HepG2 (cell line): ENCODE results near the gene ASTN1. TPM values are rescaled to one million over a fixed set of nuclear protein-coding genes. Genes with fewer than 3 reads are reported as not detected.

Experiments
- ATAC-seq: fragments of 200-7000 bp; cut with Tn5 transposase; 3 replicates; pipeline ENCODE4 v1.9.1; 2020; ENCODE audit warnings: mild to moderate bottlenecking, moderate library complexity
- BruUV-seq: library from RNA; stranded (reverse); fragments of 400-500 nt; replicated peaks from 2 replicates; lab custom pipeline; 2021; lab: Mats Ljungman, UMichigan
- CTCF ChIA-PET: fragments of 300-600 bp; formaldehyde crosslinking; extraction: SDS; loops from one replicate; lab custom pipeline; 2021; ENCODE audit warnings: low total read pairs, inconsistent platforms, low intra/inter-chr PET ratio; lab: Yijun Ruan, JAX
- POLR2A ChIA-PET: fragments of 350-600 bp; sonication (Branson Sonifier 250); formaldehyde crosslinking; loops from one replicate; lab custom pipeline; 2020; ENCODE audit warnings: antibody characterized with exemption, inconsistent platforms; lab: Yijun Ruan, JAX
- DNase-seq: peaks from one replicate; pipeline ENCODE4 v3.0.0-alpha.2; 2015; ENCODE audit warnings: low spot score
- FAIRE-seq: peaks from 3 replicates; lab custom pipeline; 2011; peaks lifted over from hg19 to GRCh38; lab: Jason Lieb, UNC
- H2AFZ ChIP-seq: one replicate; pipeline ENCODE4 v1.6.1; 2011; ENCODE audit warnings: low read length, inconsistent platforms
- H3K27ac ChIP-seq: fragments of 300-600 bp; 3 replicates; pipeline ENCODE4 v1.8.0; 2011; ENCODE audit warnings: mixed run types, mild to moderate bottlenecking, mixed read lengths, low read length, inconsistent platforms; ENCODE audit not compliant: insufficient read depth; ENCODE audit errors: extremely low read length
- H3K27me3 ChIP-seq, 2 experiments: fragments of 200-600 bp in 1 of 2; 2 replicates in 1 of 2; 3 replicates in 1 of 2; pipeline versions ENCODE4 v1.6.0 to v1.8.0; 2011; ENCODE audit warnings: low read length in 2 of 2, mild to moderate bottlenecking in 2 of 2, moderate library complexity in 2 of 2, inconsistent platforms in 1 of 2; ENCODE audit not compliant: insufficient read depth in 2 of 2, control insufficient read depth in 1 of 2
- H3K36me3 ChIP-seq, 2 experiments: fragments of 200-600 bp in 1 of 2; replicated peaks in 1 of 2; 2 replicates in 1 of 2; 3 replicates in 1 of 2; pipeline versions ENCODE4 v1.5.1 to v1.8.0; 2011; ENCODE audit warnings: low read length in 2 of 2, inconsistent platforms in 1 of 2; ENCODE audit not compliant: insufficient read depth in 2 of 2, control insufficient read depth in 1 of 2
- H3K4me1 ChIP-seq: 2 replicates; pipeline ENCODE4 v1.5.1; 2012; ENCODE audit warnings: low read length, inconsistent platforms; ENCODE audit not compliant: insufficient read depth
- H3K4me2 ChIP-seq: 2 replicates; pipeline ENCODE4 v1.6.0; 2011; ENCODE audit warnings: low read depth, low read length, inconsistent platforms
- H3K4me3 ChIP-seq, 3 experiments: fragments of 200-600 bp in 1 of 3; sonication (generic), shearing (Covaris generic) in 1 of 3; replicated peaks in 1 of 3; 2 replicates each; pipeline ENCODE4 v1.5.1; 2011 to 2016; ENCODE audit warnings: low read length in 3 of 3, inconsistent platforms in 2 of 3, low read depth in 2 of 3, mild to moderate bottlenecking in 2 of 3, control low read depth in 1 of 3, mixed read lengths in 1 of 3; ENCODE audit not compliant: insufficient read depth in 1 of 3
- H3K79me2 ChIP-seq: one replicate; pipeline ENCODE4 v1.6.1; 2011; ENCODE audit warnings: low read length, inconsistent platforms; ENCODE audit not compliant: insufficient read depth
- H3K9ac ChIP-seq: 2 replicates; pipeline ENCODE4 v1.6.0; 2011; ENCODE audit warnings: mild to moderate bottlenecking, low read depth, low read length, inconsistent platforms; ENCODE audit not compliant: insufficient read depth
- H3K9me3 ChIP-seq: 2 replicates; pipeline ENCODE4 v1.5.1; 2012; ENCODE audit warnings: mild to moderate bottlenecking, low read length
- H4K20me1 ChIP-seq: 2 replicates; pipeline ENCODE4 v1.6.0; 2011; ENCODE audit warnings: inconsistent platforms, mild to moderate bottlenecking, low read length, moderate library complexity; ENCODE audit not compliant: insufficient read depth
- GATA4 ChIP-seq: sonication (generic); IDR thresholded peaks from 2 replicates; pipeline ENCODE4 v1.6.1; 2016; ENCODE audit warnings: antibody characterized with exemption, low read depth, borderline replicate concordance
- KAT2B ChIP-seq: fragments of 150-350 bp; IDR thresholded peaks from 2 replicates; pipeline ENCODE4 v1.6.1; 2014; ENCODE audit warnings: low read depth, low read length, borderline replicate concordance
- MAFF ChIP-seq: IDR thresholded peaks from 2 replicates; pipeline ENCODE4 v1.6.1; 2011; ENCODE audit warnings: low read depth, low read length, improper control_type of control experiment
- POLR2A ChIP-seq, 2 experiments: IDR thresholded peaks; 2 replicates each; pipeline ENCODE4 v1.6.1; 2011; ENCODE audit warnings: low read depth in 2 of 2, low read length in 2 of 2, mild to moderate bottlenecking in 1 of 2, moderate library complexity in 1 of 2; ENCODE audit not compliant: insufficient read depth in 1 of 2
- SIX4 ChIP-seq: sonication (generic); formaldehyde crosslinking; IDR thresholded peaks from 2 replicates; pipeline ENCODE4 v1.4.0; 2020; ENCODE audit warnings: missing genetic modification reagents
- SMYD3 ChIP-seq: sonication (generic); formaldehyde crosslinking; IDR thresholded peaks from 2 replicates; pipeline ENCODE4 v1.8.1; 2023; ENCODE audit warnings: mild to moderate bottlenecking, missing genetic modification reagents
- TRIM24 ChIP-seq: sonication (generic); formaldehyde crosslinking; IDR thresholded peaks from 2 replicates; pipeline ENCODE4 v1.8.0; 2022; ENCODE audit warnings: mild to moderate bottlenecking, missing genetic modification reagents
- ZBTB3 ChIP-seq: sonication (generic); formaldehyde crosslinking; IDR thresholded peaks from 2 replicates; pipeline ENCODE4 v1.4.0; 2020; ENCODE audit warnings: low read depth, mild to moderate bottlenecking, moderate library complexity, missing genetic modification reagents, borderline replicate concordance
- ZNF317 ChIP-seq: sonication (generic); formaldehyde crosslinking; IDR thresholded peaks from 2 replicates; pipeline ENCODE4 v1.5.0; 2020; ENCODE audit warnings: mild to moderate bottlenecking, missing genetic modification reagents
- ZNF510 ChIP-seq: sonication (generic); formaldehyde crosslinking; IDR thresholded peaks from 2 replicates; pipeline ENCODE4 v1.4.0; 2020; ENCODE audit warnings: low read depth, mild to moderate bottlenecking, missing genetic modification reagents
- ZNF720 ChIP-seq: sonication (generic); formaldehyde crosslinking; IDR thresholded peaks from 2 replicates; pipeline ENCODE4 v1.4.0; 2020; ENCODE audit warnings: missing genetic modification reagents
- WGBS: methylation state at CpG from one replicate; pipeline ENCODE4 v1.1.6; 2017; ENCODE audit warnings: low lambda C conversion rate; 5-methylcytosine and 5-hydroxymethylcytosine counted together
- in situ Hi-C: cut with HindIII; loops from 2 replicates; pipeline ENCODE4 v1.10.0; 2017; ENCODE audit warnings: low pct_unique_long_range_greater_than_20kb; ENCODE audit not compliant: extremely low pct_ligation_motif_present
- intact Hi-C: fragments of 100-400 bp; cut with micrococcal nuclease; formaldehyde crosslinking; loops from one replicate; pipeline ENCODE4 v1.10.0; 2022; ENCODE audit not compliant: unreplicated experiment
- polyA plus RNA-seq, 8 experiments: library from polyadenylated mRNA; depleted of rRNA in 3 of 8; stranded (reverse) in 7 of 8; unstranded in 1 of 8; fragments of >200 nt; fragmentation: Illumina TruSeq in 4 of 8; extraction: Trizol in 4 of 8; gene quantifications; 2 replicates each; pipeline versions ENCODE4 v1.2.1 to v1.2.3, GENCODE V29; 2011 to 2016; ENCODE audit warnings: low read depth in 4 of 8, missing spikeins in 1 of 8, mixed read lengths in 1 of 8; ENCODE audit not compliant: insufficient read depth in 1 of 8
- total RNA-seq, 5 experiments: library from RNA; depleted of rRNA; stranded (reverse); fragments of >200 nt; fragmentation: Illumina TruSeq; extraction: Trizol; gene quantifications; 2 replicates each; pipeline ENCODE4 v1.2.3, GENCODE V29; 2016; ENCODE audit warnings: low read depth in 1 of 5
- TF ChIP-seq, protein P1 (sequence below): sonication (generic); formaldehyde crosslinking; IDR thresholded peaks from 2 replicates; pipeline ENCODE4 v1.9.0; 2021; ENCODE audit warnings: mild to moderate bottlenecking, missing genetic modification reagents
- TF ChIP-seq, protein P2 (sequence below): sonication (generic); formaldehyde crosslinking; IDR thresholded peaks from 2 replicates; pipeline ENCODE4 v1.8.1; 2023; ENCODE audit warnings: missing genetic modification reagents, mild to moderate bottlenecking, borderline replicate concordance

Gene ASTN1
- total and polyA plus RNA-seq, 2 of the 13 experiments (the other 11 are each of a cell fraction or from before 2014, with no cell fraction given): not detected

DNA sequence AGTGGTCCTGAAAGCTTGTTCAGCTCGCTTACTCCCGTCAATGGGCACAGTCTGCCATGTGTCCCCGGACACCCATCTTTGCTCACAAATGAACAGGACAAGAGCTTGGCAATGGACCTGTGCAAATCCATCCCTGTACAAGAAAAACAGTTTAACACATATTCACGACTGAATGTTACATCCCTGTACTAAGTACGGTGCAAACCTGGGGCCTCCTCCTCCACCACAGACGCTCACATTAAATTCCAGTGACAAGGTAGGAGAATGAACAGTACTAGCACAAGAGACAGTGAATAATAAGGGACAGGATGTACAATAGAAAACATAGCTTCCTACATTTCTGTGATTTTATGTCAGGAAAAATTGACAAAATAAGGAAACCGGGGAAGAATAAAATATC is 187.7 kb downstream of the ASTN1 start:
- no peak overlapping the region for H2AFZ ChIP-seq
- no peak for DNase-seq
- no peaks in the 10 kb centered on the region for H4K20me1 ChIP-seq
- no peaks in the 10 kb centered on the region for H3K4me1 ChIP-seq
- TF ChIP-seq KAT2B (no peak), ZNF317 (CRISPR knock-in tag) (no peak), POLR2A (IDR thresholded peaks at IDR 0.05; ENCODE audit: insufficient read depth in 1 of 2, low read depth in 2 of 2, low read length in 2 of 2) (no peak), ZNF720 (CRISPR knock-in tag) (no peak), GATA4 (no peak), ZBTB3 (CRISPR knock-in tag) (no peak), MAFF (no peak), SMYD3 (no peak), SIX4 (no peak), ZNF510 (no peak), TRIM24 (CRISPR knock-in tag) (no peak)
- TF ChIP-seq, protein P1, sequence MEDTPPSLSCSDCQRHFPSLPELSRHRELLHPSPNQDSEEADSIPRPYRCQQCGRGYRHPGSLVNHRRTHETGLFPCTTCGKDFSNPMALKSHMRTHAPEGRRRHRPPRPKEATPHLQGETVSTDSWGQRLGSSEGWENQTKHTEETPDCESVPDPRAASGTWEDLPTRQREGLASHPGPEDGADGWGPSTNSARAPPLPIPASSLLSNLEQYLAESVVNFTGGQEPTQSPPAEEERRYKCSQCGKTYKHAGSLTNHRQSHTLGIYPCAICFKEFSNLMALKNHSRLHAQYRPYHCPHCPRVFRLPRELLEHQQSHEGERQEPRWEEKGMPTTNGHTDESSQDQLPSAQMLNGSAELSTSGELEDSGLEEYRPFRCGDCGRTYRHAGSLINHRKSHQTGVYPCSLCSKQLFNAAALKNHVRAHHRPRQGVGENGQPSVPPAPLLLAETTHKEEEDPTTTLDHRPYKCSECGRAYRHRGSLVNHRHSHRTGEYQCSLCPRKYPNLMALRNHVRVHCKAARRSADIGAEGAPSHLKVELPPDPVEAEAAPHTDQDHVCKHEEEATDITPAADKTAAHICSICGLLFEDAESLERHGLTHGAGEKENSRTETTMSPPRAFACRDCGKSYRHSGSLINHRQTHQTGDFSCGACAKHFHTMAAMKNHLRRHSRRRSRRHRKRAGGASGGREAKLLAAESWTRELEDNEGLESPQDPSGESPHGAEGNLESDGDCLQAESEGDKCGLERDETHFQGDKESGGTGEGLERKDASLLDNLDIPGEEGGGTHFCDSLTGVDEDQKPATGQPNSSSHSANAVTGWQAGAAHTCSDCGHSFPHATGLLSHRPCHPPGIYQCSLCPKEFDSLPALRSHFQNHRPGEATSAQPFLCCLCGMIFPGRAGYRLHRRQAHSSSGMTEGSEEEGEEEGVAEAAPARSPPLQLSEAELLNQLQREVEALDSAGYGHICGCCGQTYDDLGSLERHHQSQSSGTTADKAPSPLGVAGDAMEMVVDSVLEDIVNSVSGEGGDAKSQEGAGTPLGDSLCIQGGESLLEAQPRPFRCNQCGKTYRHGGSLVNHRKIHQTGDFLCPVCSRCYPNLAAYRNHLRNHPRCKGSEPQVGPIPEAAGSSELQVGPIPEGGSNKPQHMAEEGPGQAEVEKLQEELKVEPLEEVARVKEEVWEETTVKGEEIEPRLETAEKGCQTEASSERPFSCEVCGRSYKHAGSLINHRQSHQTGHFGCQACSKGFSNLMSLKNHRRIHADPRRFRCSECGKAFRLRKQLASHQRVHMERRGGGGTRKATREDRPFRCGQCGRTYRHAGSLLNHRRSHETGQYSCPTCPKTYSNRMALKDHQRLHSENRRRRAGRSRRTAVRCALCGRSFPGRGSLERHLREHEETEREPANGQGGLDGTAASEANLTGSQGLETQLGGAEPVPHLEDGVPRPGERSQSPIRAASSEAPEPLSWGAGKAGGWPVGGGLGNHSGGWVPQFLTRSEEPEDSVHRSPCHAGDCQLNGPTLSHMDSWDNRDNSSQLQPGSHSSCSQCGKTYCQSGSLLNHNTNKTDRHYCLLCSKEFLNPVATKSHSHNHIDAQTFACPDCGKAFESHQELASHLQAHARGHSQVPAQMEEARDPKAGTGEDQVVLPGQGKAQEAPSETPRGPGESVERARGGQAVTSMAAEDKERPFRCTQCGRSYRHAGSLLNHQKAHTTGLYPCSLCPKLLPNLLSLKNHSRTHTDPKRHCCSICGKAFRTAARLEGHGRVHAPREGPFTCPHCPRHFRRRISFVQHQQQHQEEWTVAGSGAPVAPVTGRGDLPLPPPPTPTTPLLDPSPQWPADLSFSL (CRISPR knock-in tag): no peak
- TF ChIP-seq, protein P2, sequence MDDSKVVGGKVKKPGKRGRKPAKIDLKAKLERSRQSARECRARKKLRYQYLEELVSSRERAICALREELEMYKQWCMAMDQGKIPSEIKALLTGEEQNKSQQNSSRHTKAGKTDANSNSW (CRISPR knock-in tag): no peak
- TF ChIP-seq, all 625 proteins: peak for 0
- Histone ChIP-seq H3K27ac (no peak overlapping the region), H3K36me3 (no peaks in the 10 kb centered on the region), H3K4me3 (no peak overlapping the region), H3K9ac (no peak overlapping the region), H3K79me2 (no peaks in the 10 kb centered on the region), H3K4me2 (no peak overlapping the region), H3K27me3 (peaks cover 0 to 1% of the 10 kb centered on the region in 2 experiments; a peak in 1 of 5 replicates), H3K9me3 (no peaks in the 10 kb centered on the region)
- ChIA-PET CTCF (no interaction called here), POLR2A (no interaction called here)
- ATAC-seq (no peak), FAIRE-seq (no peak)
- BruUV-seq: no TSS peak
- intact Hi-C loops (no loop called here), in situ Hi-C loops (no loop called here)
- WGBS: under 1% methylated on average over 7 of the region's 7 CpGs
